HepG2 (cell line): ENCODE measurements around the gene AFTPH.

Experiments used
- CEBPB ChIP-seq: IDR thresholded peaks from 2 replicates; pipeline ENCODE4 v1.6.1; 2011; ENCODE audit warnings: low read depth, low read length, improper control_type of control experiment, borderline replicate concordance
- EED ChIP-seq: sonication (generic); formaldehyde crosslinking; IDR thresholded peaks from 2 replicates; pipeline ENCODE4 v1.5.0; 2020; ENCODE audit warnings: mild to moderate bottlenecking, missing genetic modification reagents
- HCFC1 ChIP-seq: fragments of 150-350 bp; IDR thresholded peaks from 2 replicates; pipeline ENCODE4 v1.6.1; 2014; ENCODE audit warnings: low read depth, low read length
- HNF1B ChIP-seq: sonication (generic); formaldehyde crosslinking; IDR thresholded peaks from 2 replicates; pipeline ENCODE4 v1.5.1; 2020; ENCODE audit warnings: mild to moderate bottlenecking, moderate library complexity, missing genetic modification reagents
- HOMEZ ChIP-seq: IDR thresholded peaks from 2 replicates; pipeline ENCODE4 v1.6.1; 2016; ENCODE audit warnings: low read depth

GRCh38 chr2:64568836-64569235, 44.7 kb downstream of the AFTPH start:
- TF ChIP-seq CEBPB (no peak), HNF1B (no peak), HCFC1 (no peak), HOMEZ (CRISPR knock-in tag) (no peak), EED (CRISPR knock-in tag) (no peak)
